HEK293T (cell line): ENCODE results near the gene FOCAD.
"Not testable (repeated sequence)": the region's sequence is repeated elsewhere in the genome, so short reads cannot be mapped to it uniquely, and the experiment has no call there.

Source experiments
- ARNT ChIP-seq: fragments of 450-650 bp; IDR thresholded peaks from 2 replicates; pipeline ENCODE4 v1.6.1; 2017; ENCODE audit warnings: mild to moderate bottlenecking
- BHLHE40 ChIP-seq: fragments of 450-650 bp; IDR thresholded peaks from 2 replicates; pipeline ENCODE4 v1.6.1; 2016; ENCODE audit warnings: mild to moderate bottlenecking, moderate library complexity, borderline replicate concordance
- ELF4 ChIP-seq: fragments of 450-650 bp; IDR thresholded peaks from 2 replicates; pipeline ENCODE4 v1.6.1; 2017; ENCODE audit warnings: antibody characterized with exemption
- FOXM1 ChIP-seq: fragments of 450-650 bp; IDR thresholded peaks from 2 replicates; pipeline ENCODE4 v1.6.1; 2017; ENCODE audit warnings: mild to moderate bottlenecking, borderline replicate concordance
- LEF1 ChIP-seq: fragments of 450-650 bp; IDR thresholded peaks from 2 replicates; pipeline ENCODE4 v1.6.1; 2017; ENCODE audit warnings: mild to moderate bottlenecking, borderline replicate concordance
- NFRKB ChIP-seq: fragments of 450-650 bp; IDR thresholded peaks from 2 replicates; pipeline ENCODE4 v1.6.1; 2016; ENCODE audit warnings: mild to moderate bottlenecking, moderate library complexity
- PKNOX1 ChIP-seq: fragments of 450-650 bp; IDR thresholded peaks from 2 replicates; pipeline ENCODE4 v1.6.1; 2016
- SP1 ChIP-seq: fragments of 450-650 bp; IDR thresholded peaks from 2 replicates; pipeline ENCODE4 v1.6.1; 2017
- TARDBP ChIP-seq: fragments of 450-650 bp; IDR thresholded peaks from 2 replicates; pipeline ENCODE4 v1.6.1; 2016

DNA sequence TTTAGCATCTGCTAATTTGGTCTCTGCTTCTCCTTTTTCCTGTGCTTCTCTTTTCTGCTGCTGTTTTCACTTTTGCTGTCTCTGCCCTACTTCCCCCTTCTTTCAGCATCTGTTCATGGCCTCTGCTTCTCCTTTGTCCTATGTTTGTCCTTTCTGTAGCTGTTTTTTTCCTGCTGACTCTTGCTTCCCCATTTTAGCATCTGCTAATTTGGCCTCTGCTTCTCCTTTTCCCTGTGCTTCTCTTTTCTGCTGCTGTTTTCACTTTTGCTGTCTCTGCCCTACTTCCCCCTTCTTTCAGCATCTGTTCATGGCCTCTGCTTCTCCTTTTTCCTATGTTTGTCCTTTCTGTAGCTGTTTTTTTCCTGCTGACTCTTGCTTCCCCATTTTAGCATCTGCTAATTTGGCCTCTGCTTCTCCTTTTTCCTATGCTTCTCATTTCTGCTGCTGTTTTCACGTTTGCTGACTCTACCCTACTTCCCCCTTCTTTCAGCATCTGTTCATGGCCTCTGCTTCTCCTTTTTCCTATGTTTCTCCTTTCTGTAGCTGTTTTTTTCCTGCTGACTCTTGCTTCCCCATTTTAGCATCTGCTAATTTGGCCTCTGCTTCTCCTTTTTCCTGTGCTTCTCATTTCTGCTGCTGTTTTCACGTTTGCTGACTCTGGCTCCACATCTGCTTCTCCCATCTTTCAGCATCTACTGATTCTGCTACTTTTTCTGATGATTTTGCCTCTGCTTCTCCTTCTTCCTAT, 290.3 kb downstream of the FOCAD start:
- not testable (repeated sequence) for TF ChIP-seq PKNOX1, ELF4, ARNT, BHLHE40, SP1, FOXM1, NFRKB, LEF1, TARDBP
